HG03159 (cell line): ENCODE results near the gene MAN1C1.

ENCODE experiments used
- ATAC-seq: cut with Tn5 transposase; IDR thresholded peaks from one replicate; pipeline ENCODE4 v1.9.1; 2021; ENCODE audit warnings: mild to moderate bottlenecking, moderate library complexity; ENCODE audit not compliant: unreplicated experiment

Gene MAN1C1

DNA sequence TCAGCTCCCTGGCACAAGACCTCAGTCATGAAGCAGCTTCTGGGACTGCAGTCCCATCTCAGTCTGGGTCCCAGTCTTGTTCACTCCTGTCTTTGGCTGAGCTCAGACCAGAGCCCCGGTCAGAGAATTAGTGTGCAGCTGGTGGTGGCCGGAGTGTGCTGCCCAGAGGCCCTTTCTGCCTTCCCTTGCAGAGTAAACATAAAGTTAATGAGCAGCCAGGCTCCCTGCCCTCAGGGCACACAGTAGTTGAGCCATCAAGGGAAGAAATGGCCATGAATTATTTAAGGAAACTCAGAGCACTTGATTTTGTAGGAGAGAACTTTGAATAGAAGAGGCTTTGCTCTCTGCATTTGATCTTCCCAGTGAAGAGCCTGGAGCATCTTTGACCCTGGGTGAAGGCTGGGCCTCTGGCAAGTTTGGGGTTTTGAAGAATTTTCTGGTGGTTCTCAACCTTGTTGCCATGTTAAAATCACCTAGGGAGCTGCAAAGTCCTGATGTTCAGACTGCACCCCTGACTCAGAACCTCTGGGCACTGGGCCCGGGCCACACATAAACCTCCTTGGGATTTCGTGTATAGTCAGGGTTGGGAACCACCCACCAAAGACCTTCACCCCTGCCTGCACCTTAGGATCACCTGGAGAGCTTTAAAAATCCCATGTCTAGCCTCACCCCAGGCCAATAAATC is 157.0 kb downstream of the MAN1C1 start:
- no peak for ATAC-seq

DNA sequence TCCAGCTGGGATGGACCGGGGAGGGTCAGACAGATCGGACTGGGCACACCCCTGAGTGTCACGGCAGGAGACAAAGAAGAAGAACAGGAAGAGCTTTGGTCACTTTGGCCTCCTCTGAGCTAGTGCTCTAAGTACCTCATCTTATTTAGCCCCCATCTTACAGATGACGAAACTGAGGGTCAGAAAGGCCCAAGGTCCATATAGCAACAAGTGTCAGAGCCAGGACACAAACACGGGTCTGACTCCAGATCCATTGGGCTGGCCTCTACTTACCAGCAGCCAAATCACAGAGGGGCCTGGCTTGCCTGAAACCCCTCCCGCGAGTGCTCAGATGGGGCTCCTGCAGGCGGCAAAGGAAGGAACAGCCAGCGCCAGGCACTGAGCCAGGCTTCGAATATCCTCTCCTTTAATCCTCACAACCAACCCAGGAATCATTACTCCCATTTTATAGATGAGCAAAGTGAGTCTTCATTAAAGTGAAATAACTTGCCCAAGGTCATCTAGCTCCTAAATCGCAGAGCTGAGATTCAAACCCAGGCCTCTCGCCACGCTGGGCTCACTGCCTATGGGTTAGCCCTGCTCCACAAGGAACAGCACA is 157.7 kb downstream of the MAN1C1 start:
- ATAC-seq: no peak

- ATAC-seq: no peak
These were observed 158.6 kb downstream of the MAN1C1 start for GRCh38 chr1:25774921-25775771.

- no peak for ATAC-seq
These were observed 162.8 kb downstream of the MAN1C1 start for GRCh38 chr1:25779388-25779787.

DNA sequence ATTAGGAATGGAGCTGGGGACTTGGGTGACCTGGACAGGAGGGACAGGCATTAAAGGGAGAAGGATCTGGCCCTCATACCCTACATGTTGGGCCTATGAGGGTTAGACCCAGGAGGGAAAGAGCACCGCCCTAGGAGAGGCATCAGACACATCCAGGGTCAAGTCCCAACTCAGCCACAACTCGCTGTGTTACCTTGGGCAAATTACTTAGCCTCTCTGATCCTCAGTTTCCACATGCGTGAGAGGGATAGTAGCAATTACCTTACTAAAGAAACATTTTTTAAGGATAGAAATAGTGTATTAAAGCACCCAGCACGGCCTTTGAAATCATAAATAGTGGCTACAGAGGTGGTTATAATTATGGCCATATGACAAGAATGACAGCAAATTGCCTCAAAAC is 163.3 kb downstream of the MAN1C1 start:
- no peak for ATAC-seq

DNA sequence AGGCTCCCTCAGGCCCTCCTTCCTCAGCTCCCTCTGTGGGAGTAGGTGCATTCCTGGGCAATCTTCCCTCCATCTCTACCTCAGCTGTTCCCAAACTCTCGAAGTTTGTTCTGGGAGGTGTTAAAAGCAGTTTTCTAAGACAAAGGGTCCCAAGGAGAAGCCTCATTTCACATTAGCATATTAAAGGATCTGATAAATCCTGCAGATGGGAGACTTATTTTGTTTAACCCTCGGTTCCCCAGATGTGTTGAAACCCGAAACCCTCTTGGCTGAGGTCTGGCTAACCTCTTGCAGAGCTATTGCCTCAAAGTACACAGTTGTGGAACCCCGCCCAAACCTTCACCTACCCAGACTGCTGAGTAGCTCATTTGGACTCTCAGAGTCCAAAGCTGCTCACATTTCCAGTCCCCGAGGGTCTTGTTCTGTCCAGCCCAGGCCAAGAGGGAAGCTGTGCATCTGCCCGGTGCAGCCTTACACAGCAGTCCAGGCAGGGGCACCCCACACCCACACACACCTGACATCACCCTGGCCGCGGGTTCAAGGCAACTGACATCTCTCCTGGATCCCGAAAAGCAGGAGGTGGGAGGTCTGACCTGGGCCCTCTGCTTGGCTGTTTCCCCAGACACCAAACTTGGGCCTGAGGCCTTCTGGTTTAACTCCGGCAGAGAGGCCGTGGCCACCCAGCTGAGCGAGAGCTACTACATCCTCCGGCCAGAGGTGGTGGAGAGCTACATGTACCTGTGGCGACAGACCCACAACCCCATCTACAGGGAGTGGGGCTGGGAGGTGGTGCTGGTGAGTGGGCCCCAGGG is 163.9 kb downstream of the MAN1C1 start:
- no peak for ATAC-seq

DNA sequence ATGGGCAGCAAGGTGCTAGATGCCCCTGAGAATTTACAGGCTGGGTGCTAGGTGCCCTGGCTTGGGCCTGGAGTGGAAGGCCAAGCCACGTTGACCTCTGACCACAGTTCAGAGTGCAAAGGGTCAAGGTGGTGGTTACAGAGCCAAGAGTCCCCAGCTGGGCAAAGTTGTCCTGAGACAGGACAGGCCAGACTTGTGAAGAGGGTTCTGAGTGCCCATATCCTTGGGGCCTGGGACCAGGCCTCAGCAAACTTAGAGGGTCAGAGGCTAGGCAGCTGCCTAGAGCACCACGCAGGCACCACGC is 164.5 kb downstream of the MAN1C1 start:
- no peak for ATAC-seq

- no peak for ATAC-seq
These were observed 166.1 kb downstream of the MAN1C1 start for GRCh38 chr1:25782608-25783201.

DNA sequence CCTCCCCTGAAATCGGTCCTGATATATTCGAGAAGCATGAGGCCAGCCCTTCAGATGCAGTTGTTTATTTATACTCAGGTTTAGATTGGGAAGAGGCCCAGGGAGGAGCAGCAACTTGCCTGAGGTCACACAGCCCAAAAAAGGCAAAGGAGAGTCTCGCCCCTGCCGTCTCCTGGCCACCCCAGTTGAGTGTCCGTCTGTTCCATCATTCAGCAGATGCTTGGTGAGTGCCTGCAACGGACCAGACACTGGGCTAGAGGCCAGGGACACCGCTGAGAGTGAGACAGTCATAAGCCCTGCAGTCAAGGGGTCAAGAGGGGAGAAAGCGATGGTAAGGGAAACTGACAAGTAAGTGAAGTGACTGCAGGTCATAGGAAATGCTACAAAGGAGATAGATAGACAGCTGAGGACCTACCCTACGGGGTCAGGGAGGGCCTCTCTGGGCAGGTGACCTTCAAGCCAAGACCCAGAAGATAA is 168.0 kb downstream of the MAN1C1 start:
- no peak for ATAC-seq

GRCh38 chr1:25785333-25786067 is 168.9 kb downstream of the MAN1C1 start:
- no peak for ATAC-seq

DNA sequence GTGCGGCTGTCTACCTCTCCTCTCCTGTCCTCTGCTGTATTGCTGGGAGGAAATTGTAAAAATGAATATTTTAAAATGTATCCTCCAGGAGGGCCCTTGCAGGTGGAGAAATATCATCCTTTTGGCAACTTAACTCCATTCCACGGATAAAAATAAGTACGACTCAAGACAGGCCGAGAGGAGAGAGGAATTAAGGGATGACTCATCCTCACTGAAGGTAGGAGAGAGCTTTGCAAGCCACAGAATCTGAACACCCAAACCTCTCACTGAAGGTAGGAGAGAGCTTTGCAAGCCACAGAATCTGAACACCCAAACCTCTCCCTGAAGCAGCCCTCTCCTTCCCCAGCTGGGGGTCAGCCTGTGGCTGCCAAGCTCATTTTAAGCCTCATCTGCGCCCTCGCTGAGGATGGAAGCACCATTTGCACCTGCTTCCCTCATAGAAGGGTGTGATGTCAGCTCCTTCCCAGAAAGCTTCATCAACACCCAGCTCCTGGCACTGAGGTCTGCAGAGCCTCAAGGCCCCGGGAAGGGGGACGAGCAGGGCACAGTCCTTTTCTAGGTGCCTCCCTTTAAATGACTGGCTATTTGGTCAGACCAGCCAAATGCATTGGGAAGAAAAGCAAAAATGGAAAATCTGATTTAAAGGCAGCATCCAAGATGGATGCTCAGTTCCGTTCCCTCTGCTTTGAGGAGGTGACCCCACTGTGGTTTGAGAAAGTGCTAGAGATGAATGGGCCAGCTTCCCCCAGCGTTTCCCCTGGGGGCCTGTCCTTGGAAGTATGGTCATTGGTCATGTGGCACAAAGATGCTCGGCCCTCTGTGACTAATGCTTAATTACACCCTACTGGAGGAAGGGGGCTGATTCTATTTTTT is 170.5 kb downstream of the MAN1C1 start:
- ATAC-seq: no peak

GRCh38 chr1:25787760-25788166 is 171.2 kb downstream of the MAN1C1 start:
- ATAC-seq: no peak

GRCh38 chr1:25790472-25790871 is 173.9 kb downstream of the MAN1C1 start:
- no peak for ATAC-seq

DNA sequence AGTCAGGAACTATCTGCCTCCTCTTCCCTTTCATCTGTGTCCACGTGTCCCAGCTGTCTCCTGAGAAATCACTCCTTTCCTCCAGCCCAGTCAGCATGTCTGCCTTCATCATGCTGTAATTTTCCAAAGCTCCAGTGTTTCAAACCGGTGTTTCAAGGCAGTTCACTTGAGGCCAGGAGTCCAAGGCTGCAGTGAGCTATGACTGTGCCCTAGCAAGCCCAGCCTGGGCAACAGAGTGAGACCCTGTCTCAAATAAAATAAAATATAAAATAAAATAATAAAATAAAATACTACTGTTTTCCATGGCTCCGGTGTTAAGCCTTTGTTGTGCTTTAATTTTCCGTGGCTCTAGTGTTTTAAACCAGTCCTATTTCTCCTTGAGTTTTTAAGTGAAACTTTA is 175.5 kb downstream of the MAN1C1 start:
- no peak for ATAC-seq

- no peak for ATAC-seq
These were observed 177.1 kb downstream of the MAN1C1 start for GRCh38 chr1:25793585-25794170.

DNA sequence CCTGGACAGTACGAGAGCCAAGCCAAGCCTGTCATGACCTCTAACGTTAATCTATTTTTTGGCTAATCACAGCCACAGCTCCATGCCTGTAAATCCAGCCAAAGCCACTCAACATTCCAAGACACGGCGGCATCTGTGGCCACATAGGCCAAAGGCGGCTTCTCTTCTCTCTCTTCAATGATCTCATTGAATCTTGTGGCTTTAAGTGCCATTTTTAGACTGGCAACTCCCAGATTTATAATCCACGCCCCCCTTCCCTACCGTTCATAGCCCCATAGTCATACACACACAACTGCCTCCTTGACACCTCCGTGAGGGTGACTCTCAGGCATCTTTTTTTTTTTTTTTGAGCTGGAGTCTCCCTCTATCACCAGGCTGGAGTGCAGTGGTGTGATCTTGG is 177.7 kb downstream of the MAN1C1 start:
- ATAC-seq: no peak

DNA sequence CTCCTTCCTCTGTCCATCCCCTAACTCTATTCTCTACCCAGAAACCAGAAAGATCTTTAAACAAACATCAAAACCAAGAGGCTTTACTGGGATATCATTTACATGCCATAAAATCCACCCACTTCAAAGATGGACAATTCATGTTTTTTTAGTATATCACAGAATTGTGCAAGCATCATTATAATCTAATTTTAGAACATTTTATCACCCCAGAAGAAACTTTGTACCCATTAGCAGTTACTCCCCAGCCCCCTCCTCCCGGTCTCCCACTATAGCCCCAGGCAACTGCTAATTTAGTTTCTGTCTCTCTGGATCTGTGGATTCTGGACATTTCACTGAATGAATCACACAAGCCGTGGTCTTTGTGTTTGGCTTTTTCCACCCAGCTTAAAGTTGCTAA is 178.6 kb downstream of the MAN1C1 start:
- ATAC-seq: no peak

DNA sequence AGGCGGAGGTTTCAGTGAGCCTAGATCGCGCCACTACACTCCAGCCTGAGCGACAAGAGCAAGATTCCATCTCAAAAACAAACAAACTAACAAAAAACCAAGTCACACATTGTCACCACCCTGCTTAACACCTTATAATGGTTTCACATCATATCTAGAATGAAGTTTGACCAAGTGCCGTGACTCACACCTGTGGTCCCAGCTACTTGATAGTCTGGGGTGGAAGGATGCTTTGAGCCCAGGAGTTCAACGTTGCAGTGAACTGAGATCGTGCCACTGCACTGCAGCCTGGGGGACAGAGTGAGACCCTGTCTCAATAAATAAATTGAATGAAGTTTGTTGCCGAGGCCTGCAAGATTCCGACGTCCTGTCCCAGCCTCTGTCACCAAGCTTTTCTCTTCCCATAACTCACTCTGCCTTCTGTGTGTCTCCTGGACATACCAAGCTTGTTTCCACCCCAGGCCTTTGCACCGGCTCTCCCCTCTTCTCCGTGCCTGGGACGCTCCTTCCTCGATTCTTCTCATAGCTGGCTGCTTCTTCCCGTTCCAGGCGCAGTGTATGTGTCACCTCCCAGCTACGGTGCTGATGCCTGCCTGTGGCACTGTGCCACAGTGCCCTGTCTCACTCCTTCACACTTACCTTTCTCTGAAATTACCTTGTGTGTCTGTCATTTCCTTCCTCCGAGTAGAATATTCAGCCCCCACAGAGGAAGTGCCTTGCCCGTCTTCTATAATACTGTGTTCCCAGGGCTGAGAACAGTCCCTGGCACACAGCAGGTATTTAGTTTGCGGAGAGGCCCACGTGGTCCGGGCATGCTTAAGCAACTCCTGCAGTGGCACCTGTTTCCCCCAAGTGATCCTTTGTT is 179.6 kb downstream of the MAN1C1 start:
- ATAC-seq: no peak
